ENCODE measurements around the gene ALK. TPM values are rescaled to one million over a fixed set of nuclear protein-coding genes. Genes with fewer than 3 reads are reported as not detected.

ALK gene
- total RNA-seq, 1 experiment from 2014 or later: not detected

DNA sequence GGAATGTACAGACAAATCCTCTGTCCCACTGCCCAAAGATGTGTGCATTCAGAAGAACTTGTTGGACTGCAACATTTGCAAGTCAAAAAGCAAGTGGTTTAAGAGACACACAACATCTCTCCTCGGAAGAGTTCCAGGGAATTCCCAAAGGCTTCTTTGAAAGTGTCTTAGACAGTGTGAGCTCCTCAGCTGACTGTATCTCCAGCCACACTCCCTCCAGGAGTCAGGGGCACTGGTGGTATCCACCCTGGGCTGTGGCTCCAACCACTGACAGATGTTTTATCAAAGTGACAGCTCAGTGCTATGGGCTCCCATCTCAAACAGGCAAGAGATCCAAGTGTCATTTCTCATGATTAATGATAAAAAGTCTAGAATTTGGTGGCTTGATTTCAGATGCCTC is 48.5 kb downstream of the ALK start:
- DNase-seq: no peak
- peaks cover 9% of the 10 kb centered on the region for H3K27me3 Mint-ChIP-seq (ENCODE audit: low read depth)
- no peak for TF ChIP-seq CTCF (conservative IDR thresholded peaks at IDR 0.05)
- no peak overlapping the region for H3K27ac ChIP-seq (ENCODE audit: insufficient read length, low read depth, low read length)
- no peak overlapping the region for H3K27ac Mint-ChIP-seq
- H3K79me1 ChIP-seq (ENCODE audit: insufficient read depth, low read depth, low read length, poor library complexity, severe bottlenecking): no peaks in the 10 kb centered on the region
- no peak overlapping the region for H2BK5ac ChIP-seq (ENCODE audit: insufficient read length, low read length)
- H4K91ac ChIP-seq (ENCODE audit: insufficient read length, low read depth, low read length): no peak overlapping the region
- H2BK120ac ChIP-seq (ENCODE audit: low read depth, low read length, poor library complexity, severe bottlenecking): no peak overlapping the region
- no peak overlapping the region for H3K18ac ChIP-seq (ENCODE audit: insufficient read length, low read depth, low read length)
- no peak overlapping the region for H3K9ac ChIP-seq (ENCODE audit: extremely low read depth, insufficient read length, low read length)
- no peaks in the 10 kb centered on the region for H3K27me3 ChIP-seq (ENCODE audit: insufficient read depth, low read length)
- WGBS (ENCODE audit: extremely low coverage, insufficient read length, low lambda C conversion rate): no CpG with 5 or more reads among the region's 1 CpG
- H2BK15ac ChIP-seq (ENCODE audit: low read depth, low read length): no peak overlapping the region
- H2BK12ac ChIP-seq (ENCODE audit: insufficient read length, low read depth, low read length): no peak overlapping the region
- no peak overlapping the region for H3K4me3 Mint-ChIP-seq
- H3K79me2 ChIP-seq (ENCODE audit: insufficient read depth, low read length): no peaks in the 10 kb centered on the region
- no peaks in the 10 kb centered on the region for H3K4me1 ChIP-seq (ENCODE audit: insufficient read depth, low read length)
- no peaks in the 10 kb centered on the region for H3K9me3 Mint-ChIP-seq
- no peak overlapping the region for H3T11ph ChIP-seq (ENCODE audit: low read length)
- H3K9me3 ChIP-seq (ENCODE audit: control insufficient read depth, low read depth, low read length): no peaks in the 10 kb centered on the region
- H2AFZ ChIP-seq (ENCODE audit: low read length): no peak overlapping the region
- H3K4me2 ChIP-seq (ENCODE audit: insufficient read depth, insufficient read length, low read length): no peak overlapping the region
- H2AK5ac ChIP-seq (ENCODE audit: insufficient read length, low read length): no peak overlapping the region
- H3K14ac ChIP-seq (ENCODE audit: insufficient read depth, low read length): no peak overlapping the region
- H4K5ac ChIP-seq (ENCODE audit: insufficient read length, low read depth, low read length): no peak overlapping the region
- H3K23ac ChIP-seq (ENCODE audit: insufficient read length, low read depth, low read length): no peak overlapping the region
- H3K23me2 ChIP-seq (ENCODE audit: insufficient read length, low read depth, low read length, poor library complexity, severe bottlenecking): peaks cover 4% of the 10 kb centered on the region
- H3K56ac ChIP-seq (ENCODE audit: insufficient read length, low read depth, low read length): no peak overlapping the region
- no peaks in the 10 kb centered on the region for H3K36me3 Mint-ChIP-seq (ENCODE audit: insufficient read depth in 1 of 3, low read depth in 3 of 3)
- H3K4me1 Mint-ChIP-seq: no peaks in the 10 kb centered on the region
- no peak overlapping the region for H4K8ac ChIP-seq (replicated peaks; ENCODE audit: insufficient read length, low read depth, low read length)
- no peaks in the 10 kb centered on the region for H4K20me1 ChIP-seq (ENCODE audit: control insufficient read depth, insufficient read depth, insufficient read length)
- H2BK20ac ChIP-seq (ENCODE audit: low read depth, low read length, poor library complexity, severe bottlenecking): no peak overlapping the region
- no peak overlapping the region for H3K4ac ChIP-seq (ENCODE audit: low read depth, low read length)
